Measurements from ENCODE around the gene COA1. TPM values are rescaled to one million over a fixed set of nuclear protein-coding genes. Genes with fewer than 3 reads are reported as not detected.
"Not testable (repeated sequence)": the region's sequence is repeated elsewhere in the genome, so short reads cannot be mapped to it uniquely, and the experiment has no call there.

The COA1 gene
- total RNA-seq, 1 donor from 2014 or later = 40.1 TPM

DNA sequence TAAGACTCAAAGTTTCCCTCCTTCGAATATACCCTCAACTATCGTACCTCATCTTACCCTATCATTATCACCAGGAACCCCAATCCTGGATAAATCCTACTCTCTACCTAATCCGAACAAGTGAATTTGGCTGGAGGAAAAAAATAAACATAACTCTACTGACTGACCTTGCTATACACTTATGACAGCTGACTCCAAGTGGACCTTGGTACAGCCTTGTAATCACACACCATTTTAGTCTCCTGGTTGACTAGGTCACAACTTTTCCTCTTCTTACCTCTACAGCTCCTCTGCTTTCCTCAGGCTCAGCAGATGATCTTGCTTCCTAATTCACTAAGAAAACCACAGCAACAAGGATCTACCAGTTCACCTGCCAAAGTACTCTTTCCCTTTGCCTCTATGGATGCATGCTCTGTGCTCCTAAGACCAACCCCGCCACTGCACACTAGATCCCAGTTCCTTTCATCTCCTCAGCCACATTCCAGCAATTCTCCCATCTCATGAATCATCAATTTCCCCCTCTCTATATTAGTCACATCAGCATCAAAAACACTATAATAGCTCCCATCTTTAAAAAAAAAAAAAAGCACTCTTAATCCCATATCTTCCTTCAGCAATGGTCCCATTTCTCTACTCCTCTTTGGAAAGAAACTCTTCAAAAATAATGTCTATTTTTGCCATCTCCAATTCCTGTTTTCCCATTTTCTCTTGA is 35.5 kb downstream of the COA1 start:
- DNase-seq (ENCODE audit: extremely low read depth, low read depth, low spot score) = no peak

DNA sequence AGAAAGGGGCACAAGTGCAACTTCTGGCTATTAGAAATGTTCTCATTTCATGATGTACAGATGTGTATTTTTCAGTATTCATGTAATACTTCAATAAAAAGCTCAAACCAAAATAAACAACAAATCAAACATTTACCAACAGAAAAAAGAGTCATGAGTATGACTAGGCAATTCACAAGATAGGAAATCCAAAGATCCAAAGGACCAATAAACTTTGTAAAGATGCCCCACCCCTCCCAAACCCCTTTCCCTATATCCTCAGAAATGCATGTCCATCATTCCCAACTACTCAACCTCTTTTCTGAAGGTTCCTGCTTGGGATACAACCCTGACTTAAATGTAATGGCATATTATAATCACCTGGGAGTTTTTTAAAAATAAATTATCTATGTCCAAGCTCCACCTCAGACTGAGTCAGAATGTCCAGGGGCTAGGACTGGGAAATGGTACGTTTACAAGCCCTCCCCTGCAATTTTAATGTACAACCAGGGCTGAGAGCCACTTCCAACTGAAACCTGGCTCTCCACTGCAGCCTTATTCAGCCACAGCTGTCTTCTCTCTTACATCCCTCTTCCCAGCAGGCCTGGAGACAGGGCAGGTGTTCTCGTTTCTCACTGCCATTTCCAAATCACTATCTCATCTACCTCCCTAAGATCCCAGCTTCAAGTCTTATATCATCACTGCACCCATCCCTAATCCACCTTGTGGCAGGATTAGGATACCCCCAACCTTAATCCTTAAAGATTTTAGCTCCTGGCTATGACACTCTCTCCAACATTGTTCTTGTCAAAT is 36.5 kb downstream of the COA1 start:
- DNase-seq (ENCODE audit: extremely low read depth, low read depth, low spot score) = no peak

DNA sequence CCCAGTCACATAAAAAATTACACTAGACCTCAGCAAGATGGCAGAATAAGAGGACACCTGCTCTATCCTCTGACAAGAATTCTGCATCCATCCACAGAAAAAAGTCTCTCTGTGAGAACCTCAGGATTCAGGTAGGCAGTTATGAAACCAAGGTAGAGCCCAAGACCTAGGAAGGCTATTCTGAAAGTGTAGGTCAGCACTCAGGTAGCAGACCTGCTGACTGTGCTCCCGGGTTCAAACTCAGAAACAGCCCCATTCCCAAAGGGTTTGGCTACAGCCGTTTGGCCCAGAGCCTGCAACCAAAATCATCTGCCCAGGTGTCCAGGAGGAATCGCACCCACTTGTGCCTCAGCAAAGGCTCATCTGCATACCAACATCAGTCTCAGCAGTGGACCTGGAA is 37.7 kb downstream of the COA1 start:
- DNase-seq (ENCODE audit: extremely low read depth, low read depth, low spot score) = no peak

DNA sequence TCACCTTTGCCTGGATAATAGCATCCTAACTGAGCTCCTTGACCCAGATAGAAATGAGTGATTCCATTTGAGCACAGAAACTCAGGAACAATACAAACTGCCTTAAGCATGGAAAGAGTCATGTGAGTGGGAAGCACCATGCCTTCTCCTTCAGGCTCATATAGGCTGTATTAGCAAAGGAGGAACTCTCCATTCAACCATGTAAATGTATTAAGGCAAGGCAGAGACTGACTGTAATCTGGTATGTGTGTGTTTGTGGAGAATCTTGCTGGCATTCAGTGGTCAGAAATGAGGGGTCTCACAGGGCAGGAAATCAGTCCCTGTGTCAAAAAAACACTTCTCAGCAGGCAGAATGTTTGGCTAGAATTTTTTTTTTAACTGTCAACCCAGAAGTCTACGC is 40.2 kb downstream of the COA1 start:
- no peak for DNase-seq (ENCODE audit: extremely low read depth, low read depth, low spot score)

DNA sequence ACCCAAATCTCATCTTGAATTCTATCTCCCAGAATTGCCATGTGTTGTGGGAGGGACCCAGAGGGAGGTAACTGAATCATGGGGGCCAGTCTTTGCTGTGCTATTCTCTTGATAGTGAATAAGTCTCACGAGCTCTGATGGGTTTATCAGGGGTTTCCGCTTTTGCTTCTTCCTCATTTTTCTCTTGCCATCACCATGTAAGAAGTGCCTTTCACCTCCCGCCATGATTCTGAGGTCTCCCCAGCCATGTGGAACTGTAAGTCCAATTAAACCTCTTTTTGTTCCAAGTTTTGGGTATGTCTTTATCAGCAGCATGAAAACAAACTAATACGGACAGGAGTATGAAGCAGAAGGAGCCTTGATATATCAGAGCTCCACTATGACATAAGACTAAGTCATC is 41.5 kb downstream of the COA1 start:
- DNase-seq (ENCODE audit: extremely low read depth, low read depth, low spot score) = not testable (repeated sequence)

DNA sequence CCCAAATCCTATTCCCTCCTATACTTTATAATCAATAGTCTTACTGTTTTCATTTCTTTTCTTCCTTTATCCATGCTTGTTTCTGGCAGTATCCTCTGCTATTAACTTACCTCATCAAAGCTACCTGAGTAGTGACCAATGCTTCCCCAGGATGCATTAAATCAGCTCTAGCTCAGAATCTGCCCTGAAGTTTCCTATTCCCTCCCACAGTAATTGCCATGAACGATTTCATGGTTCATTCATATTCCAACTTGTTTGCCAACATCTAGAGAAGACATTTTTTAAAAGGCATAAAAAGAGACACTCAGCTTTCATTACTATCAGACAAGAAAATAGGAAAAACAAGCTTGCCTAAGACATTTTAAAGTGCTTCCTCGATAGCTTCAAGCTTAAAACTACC is 42.3 kb downstream of the COA1 start:
- DNase-seq (ENCODE audit: extremely low read depth, low read depth, low spot score) = no peak

DNA sequence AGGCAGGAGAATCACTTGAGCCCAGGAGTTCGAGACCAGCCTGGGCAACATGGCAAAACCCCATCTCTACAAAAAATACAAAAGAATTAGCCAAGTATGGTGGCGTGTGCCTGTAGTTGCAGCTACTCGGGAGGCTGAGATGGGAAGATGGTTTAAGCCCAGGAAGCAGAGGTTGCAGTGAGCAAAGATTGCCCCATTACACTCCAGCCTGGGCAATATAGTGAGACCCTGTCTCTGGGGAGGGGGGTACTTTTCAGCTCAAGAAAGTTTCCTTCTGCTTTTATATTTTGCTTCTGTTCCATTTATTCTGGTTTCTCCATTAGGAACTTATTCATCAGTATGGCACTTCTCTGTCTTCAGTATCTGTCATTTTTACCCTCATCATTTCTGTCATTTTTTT is 48.6 kb downstream of the COA1 start:
- no peak for DNase-seq (ENCODE audit: extremely low read depth, low read depth, low spot score)

DNA sequence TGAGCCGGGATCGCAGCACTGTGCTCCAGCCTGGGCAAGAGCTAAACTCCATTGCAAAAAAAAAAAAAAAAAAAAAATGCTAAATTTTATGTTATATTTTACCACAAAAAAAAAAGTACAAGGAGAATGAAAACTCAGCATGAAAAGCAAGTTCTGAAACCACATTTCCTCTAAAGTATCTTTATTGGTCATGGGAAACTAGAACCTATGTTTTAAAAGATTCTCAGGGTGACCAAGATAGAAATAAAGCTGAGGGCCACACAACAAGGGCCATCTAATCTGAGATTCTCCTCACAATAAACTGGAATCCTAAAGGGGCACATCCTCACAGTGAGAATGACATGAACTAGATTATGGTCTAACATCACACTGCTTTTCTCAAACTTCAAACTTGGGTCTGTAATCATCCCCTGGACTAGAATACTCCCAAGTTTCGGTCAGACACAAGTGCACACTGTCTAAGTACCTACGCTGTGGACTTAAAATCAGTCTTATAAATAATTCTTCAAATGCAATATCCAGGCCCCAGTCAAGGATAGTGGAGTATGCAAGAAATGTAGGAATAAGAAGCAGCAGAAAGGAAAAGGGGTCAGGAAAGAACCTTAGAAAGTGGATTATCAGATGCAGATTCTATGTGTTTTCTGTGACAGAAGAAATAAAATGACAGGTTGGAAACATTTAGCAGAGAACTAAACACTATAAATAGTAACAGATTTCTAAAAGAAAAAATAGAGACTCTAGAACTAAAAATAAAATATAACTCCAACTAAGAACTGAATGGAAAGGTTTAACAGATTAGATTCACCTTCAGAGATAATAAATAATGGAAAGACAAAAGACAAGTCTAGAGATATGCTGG is 49.9 kb downstream of the COA1 start:
- no peak for DNase-seq (ENCODE audit: extremely low read depth, low read depth, low spot score)

DNA sequence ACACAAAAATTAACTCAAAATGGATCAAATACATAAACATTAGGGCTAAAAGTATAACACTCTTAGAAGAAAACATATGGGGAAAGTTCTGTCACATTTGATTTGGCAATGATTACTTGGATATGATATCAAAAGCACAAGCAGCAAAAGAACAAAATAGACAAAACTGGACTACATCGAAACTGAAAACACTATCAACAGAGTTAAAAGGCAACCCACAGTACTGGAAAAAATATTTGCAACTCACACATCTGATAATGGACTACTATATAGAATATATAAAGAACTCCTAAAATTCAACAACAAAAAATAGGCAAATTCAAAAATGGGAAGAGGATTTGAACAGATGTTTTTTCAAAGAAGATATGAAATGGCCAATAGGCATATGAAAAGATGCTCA is 51.0 kb downstream of the COA1 start:
- DNase-seq (ENCODE audit: extremely low read depth, low read depth, low spot score) = no peak

DNA sequence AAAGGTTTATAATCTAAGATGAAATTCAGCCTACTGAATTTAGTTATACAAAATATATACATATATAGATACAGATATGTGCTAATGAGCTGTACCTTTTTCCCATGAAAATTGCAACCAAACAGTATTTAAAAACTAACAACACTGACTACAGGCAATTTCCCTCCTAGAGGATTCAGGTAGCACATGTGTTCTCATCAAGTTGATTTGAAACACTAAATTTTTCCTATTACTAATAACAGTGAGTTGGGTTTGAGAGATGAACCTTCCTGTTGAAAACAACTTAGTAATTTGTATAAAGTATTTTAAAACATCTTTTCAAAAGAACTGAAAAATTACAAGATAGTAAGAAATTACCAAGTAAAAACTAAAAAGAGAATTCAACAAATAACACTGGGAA is 51.5 kb downstream of the COA1 start:
- DNase-seq (ENCODE audit: extremely low read depth, low read depth, low spot score) = no peak

DNA sequence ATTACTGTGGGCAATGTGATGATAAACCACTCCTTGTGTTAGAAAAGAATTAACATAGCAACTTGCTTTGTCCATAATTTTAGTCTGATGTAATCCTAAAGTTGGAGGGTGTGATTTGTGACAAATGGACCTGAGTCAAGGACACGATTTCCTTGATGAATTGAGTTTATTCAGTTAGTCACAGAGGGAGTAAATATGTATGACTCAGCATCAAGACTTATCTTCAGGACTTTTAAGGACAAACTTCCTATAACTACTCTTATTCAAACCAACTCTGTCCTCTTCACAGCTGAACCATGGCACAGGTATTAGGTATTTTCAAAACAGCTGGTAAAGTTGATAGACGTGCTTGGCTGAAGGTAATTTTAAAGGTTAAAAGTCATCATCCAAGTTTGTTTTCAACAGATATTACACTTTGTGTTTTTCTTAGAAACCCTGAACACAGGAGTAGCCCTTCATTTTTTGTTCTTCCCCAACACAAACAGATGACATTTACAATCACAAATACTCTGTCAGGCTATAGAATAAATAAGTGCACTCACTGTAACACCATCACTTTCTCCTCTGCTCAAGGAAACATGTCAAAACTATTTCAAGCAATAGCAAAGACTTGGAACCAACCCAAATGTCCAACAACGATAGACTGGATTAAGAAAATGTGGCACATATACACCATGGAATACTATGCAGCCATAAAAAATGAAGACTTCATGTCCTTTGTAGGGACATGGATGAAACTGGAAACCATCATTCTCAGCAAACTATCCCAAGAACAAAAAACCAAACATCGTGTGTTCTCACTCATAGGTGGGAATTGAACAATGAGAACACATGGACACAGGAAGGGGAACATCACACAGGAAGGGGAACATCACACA is 54.5 kb downstream of the COA1 start:
- peak; percentile 84 for DNase-seq (ENCODE audit: extremely low read depth, low read depth, low spot score)

DNA sequence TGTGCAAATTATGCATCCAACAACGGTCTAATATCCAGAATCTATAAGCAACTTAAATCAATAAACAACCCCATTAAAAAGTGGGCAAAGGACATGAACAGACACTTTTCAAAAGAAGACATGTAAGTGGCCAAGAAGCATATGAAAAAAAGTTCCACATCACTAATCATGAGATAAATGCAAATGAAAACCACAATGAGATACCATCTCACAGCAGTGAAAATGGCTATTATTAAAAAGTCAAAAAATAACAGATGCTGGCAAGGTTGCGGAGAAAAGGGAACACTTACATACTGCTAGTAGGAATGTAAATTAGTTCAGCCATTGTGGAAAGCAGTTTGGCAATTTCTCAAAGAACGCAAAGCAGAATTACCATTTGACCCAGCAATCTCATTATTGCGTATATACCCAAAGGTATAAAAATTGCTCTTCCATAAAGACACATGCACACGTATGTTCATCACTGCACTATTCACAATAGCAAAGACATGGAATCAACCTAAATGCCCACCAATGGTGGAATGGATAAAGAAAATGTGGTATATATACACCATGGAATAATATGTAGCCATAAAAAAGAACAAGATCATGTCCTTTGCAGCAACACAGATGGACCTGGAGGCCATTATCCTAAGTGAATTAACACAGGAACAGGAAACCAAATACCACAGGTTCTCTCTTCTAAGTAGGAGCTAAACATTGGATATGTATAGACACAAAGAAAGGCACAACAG is 55.9 kb downstream of the COA1 start:
- DNase-seq (ENCODE audit: extremely low read depth, low read depth, low spot score) = not testable (repeated sequence)

DNA sequence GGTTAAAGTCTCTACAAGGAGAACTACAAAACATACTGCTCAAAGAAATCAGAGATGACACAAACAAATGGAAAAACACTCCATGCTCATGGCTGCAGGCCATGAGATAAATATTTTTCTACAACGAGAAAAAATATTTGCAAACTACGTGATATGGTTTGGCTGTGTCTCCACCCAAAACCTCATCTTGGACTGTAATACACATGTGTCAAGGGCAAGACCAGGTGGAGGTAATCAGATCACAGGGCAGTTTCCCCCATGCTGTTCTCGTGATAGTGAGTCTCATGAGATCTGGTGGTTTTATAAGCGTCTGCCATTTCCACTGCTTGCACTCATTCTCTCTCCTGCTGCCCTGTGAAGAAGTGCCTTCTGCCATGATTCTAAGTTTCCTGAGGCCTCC is 57.8 kb downstream of the COA1 start:
- DNase-seq (ENCODE audit: extremely low read depth, low read depth, low spot score) = no peak

DNA sequence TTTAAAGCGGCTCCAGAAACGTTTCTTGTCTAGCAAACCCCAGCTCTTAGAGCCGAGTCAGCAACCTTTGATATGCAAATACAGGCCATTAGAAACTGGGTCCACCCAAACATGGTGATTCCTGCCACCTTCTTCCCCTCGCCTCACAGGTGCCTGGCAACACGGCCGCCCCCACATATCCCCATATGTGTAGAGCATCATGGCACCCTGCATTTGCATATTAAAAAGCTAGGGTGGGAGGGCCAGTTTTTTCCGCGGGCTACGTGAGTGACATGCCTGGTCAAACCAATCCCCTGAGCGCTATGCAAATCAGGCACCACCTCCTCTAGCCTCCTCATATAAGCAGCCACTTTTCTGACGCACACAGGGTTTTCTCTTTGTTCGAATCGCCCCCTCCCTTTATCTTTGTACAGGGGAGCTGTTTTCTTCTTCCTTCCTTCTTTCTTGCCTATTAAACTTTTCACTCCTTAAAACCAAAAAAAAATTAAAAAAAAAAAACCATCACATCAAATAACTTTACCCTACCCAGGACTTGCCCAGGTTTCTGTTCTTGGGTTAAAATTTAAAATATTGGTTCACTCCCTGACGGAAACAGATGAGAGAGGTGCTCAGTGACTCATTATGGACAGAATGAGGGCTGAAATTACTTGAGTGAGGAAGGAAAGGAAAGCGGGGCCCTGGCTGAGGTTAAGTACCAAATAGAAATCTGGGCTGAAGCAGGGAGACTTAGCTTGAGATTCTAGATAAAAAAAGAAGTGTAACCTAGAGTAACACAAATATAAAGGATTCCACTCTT is 59.8 kb downstream of the COA1 start:
- DNase-seq (ENCODE audit: extremely low read depth, low read depth, low spot score) = no peak

DNA sequence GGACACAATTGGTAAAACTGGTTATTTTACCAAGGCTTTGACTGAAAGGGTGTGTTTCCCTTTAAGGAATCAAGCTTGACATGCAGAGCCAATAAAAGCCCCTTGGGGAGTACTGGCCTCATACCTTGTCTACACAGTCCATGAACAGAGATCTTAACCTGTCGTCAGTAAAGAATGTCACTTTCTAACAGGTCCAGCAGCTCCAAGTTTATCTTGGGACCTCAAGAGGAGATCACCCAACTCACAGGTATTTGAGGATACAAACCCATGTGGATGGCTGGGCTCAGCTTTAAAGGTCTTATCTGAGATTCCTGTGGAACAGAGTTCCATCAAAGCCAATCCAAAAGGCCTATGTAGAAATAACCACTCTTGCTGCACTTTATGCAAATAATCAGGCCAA is 61.3 kb downstream of the COA1 start:
- no peak for DNase-seq (ENCODE audit: extremely low read depth, low read depth, low spot score)

DNA sequence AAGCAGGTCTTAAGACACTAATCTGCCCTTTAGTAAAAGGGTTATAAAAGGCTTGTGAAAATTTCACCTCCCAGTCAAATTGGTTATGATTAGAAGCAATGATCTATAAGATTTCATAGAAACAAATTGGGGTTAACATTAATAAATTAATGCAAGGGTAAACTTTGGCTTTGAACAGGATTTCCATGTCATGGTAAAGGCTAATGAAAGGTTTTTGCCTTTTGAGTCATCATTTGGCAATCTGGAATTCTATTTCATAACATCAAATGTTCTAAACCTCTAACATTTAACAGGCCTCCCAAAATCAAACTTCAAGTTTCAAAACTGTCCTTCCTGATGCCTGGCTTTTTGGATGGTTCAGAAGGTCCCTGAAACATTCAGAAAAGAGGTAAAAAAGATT is 62.4 kb downstream of the COA1 start:
- DNase-seq (ENCODE audit: extremely low read depth, low read depth, low spot score) = no peak

DNA sequence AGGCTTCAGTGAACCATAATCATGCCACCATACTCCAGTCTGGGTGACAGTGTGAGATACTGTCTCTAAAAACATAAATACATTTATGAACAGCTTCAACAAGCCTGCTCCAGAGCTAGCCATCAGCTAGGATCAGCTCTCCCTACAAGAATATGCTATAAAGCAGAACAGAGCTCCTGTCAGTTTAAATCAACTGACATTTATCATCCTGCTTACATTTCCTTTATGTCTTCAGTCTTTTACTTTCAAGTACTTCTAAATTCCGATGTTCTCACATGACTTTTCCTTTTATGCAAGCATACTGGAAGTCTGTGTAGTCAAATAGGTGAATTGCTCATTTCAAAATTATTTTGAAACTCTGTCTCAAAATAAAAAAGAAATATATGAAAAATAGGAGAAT is 64.6 kb downstream of the COA1 start:
- DNase-seq (ENCODE audit: extremely low read depth, low read depth, low spot score) = no peak

DNA sequence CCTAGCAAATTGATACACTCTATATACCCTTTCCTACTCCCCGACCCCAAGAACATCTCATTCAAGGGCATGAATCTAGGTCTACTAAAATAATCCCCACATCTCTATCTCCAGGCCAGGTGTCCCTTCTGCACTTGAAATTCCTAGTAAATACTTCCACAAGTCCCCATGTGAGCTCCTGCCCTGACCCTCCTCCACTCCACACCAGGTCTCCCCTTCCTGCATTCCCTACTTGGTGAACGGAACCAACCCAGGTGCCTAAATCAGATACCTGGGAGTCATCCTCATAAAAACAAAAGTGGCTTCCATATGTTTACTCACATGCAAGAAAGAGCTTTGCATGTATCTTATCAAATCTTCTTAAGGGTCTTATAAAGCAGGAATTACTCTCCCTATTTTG is 69.2 kb downstream of the COA1 start:
- no peak for DNase-seq (ENCODE audit: extremely low read depth, low read depth, low spot score)

DNA sequence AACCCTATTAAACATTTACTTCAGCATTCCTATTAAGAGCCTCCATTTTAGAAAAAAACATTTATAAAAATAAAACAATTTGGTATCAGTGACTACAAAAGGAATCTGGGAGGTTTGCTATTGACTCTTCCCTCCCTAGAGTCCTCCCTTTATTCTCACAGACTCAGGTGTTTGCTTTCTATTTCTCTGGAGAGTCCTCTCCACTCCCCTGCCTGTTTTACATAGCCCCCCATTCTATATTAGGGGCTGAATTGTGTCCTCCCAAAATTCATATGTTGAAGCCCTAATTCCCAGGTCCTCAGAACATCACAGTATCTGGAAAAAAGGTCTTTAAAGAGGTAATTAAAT is 69.8 kb downstream of the COA1 start:
- no peak for DNase-seq (ENCODE audit: extremely low read depth, low read depth, low spot score)

All from glomerular endothelial cell (primary cell).